IPS-15b (cell line): ENCODE results near the gene LGR6.

Experiments used
- H3K27me3 ChIP-seq: one replicate; pipeline ENCODE4 v1.6.1; 2013; ENCODE audit warnings: low read length; ENCODE audit not compliant: control insufficient read depth, insufficient read depth
- H3K36me3 ChIP-seq: one replicate; pipeline ENCODE4 v1.6.1; 2013; ENCODE audit warnings: low read length; ENCODE audit not compliant: control insufficient read depth, insufficient read depth
- H3K4me1 ChIP-seq: one replicate; pipeline ENCODE4 v1.6.1; 2013; ENCODE audit warnings: mild to moderate bottlenecking, low read length; ENCODE audit not compliant: control insufficient read depth, insufficient read depth
- H3K4me3 ChIP-seq: one replicate; pipeline ENCODE4 v1.5.1; 2013; ENCODE audit warnings: low read depth, low read length
- H3K9ac ChIP-seq: one replicate; pipeline ENCODE4 v1.6.1; 2013; ENCODE audit warnings: low read depth, mild to moderate bottlenecking, low read length
- H3K9me3 ChIP-seq: one replicate; pipeline ENCODE4 v1.6.1; 2013; ENCODE audit warnings: mild to moderate bottlenecking, low read length; ENCODE audit not compliant: control insufficient read depth, insufficient read depth

The LGR6 gene

DNA sequence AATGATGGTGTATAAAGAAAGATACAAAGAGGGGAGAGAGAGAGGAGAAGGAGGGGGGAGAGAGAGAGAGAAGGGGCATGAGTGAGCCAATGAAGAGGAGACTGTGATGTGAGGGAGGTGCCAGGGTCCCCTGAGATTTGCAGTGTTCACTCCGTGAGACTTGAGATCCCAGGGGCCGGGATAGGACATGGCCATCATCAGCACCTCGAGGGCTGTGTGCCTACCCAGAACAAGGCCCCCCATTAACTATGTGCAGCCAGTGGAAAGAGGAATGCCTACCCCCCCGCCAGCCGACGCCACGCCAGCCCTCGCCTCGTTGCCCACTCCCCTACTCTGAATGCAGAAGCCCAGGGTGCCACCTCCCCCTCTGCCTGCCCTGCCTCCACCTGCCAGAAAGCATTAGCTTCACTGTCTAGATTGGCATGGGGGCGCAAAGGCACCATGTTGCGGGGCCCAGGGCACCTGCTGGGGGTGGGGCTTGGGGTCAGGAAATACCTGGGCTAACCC lies 14.8 kb downstream of the LGR6 start:
- H3K27me3 ChIP-seq, result peaks cover 12% of the 10 kb centered on the region
- H3K4me3 ChIP-seq, result no peak overlapping the region
- H3K4me1 ChIP-seq, result no peaks in the 10 kb centered on the region
- no peak overlapping the region for H3K9ac ChIP-seq
- H3K9me3 ChIP-seq, result no peaks in the 10 kb centered on the region
- H3K36me3 ChIP-seq, result no peaks in the 10 kb centered on the region

DNA sequence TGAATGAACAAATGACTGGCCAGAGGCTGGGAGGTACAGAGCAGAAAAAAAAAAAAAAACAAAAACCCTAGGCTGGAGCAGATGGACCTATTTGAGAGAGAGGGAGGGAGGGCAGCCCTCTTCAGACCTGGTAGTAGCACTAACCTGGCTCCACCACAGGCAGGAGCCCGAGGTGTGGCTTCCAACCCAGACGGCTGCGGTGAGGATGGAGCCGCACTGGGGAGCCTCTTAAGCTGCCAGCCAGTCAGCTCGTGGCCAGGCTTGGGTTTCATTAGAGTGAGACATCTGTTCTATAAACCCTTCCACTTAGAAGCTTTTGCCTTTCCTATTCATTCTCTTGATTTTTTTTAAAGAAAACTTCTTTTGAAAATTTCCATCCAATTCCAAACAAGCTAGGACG lies 16.8 kb downstream of the LGR6 start:
- H3K9ac ChIP-seq, result no peak overlapping the region
- peaks cover 20% of the 10 kb centered on the region for H3K27me3 ChIP-seq
- H3K4me3 ChIP-seq, result no peak overlapping the region
- H3K36me3 ChIP-seq, result no peaks in the 10 kb centered on the region
- H3K4me1 ChIP-seq, result peaks cover 3% of the 10 kb centered on the region
- H3K9me3 ChIP-seq, result no peaks in the 10 kb centered on the region

DNA sequence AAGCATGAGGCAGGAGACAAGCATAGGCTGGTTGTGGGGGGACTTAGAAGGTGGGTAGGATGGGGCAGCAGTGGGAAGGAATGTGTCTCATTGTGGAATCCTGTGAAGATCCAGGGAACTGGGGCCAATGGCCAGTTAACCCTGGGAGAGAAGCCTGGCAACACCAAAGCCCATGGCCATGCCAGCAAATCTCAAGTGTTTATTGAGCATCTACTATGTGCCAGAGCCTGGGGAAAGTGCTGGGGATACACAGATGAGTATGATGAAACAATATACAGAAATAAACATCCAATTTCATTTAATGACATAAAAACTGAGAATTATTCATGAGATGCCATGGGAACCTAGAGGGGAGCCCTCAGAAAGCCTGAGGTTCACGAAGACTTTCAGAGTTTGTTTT lies 17.4 kb downstream of the LGR6 start:
- no peak overlapping the region for H3K4me3 ChIP-seq
- peaks cover 3% of the 10 kb centered on the region for H3K4me1 ChIP-seq
- H3K36me3 ChIP-seq, result no peaks in the 10 kb centered on the region
- H3K9ac ChIP-seq, result no peak overlapping the region
- peaks cover 26% of the 10 kb centered on the region for H3K27me3 ChIP-seq
- no peaks in the 10 kb centered on the region for H3K9me3 ChIP-seq

DNA sequence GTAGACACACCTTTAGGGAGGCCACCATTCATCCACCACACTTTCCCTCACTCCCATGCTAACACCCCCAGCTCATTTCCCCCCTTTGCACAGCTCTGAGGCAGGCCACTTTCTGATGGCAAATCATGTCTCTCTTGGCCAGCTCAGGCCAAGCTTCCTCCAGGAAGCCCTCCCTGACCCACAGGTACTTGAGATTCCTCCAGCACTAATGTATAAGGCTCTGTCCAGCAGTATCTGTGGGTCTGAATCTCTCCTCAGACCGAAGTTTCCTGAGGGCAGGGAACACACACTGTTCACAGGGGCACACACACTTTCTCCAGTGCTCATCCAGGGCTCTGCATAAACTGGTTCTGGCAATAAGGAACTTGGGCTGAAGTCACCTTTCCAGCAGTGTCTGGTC lies 19.2 kb downstream of the LGR6 start:
- Histone ChIP-seq H3K9me3 (no peaks in the 10 kb centered on the region), H3K27me3 (peaks cover 28% of the 10 kb centered on the region), H3K36me3 (no peaks in the 10 kb centered on the region), H3K4me1 (peaks cover 3% of the 10 kb centered on the region), H3K9ac (no peak overlapping the region), H3K4me3 (no peak overlapping the region)

DNA sequence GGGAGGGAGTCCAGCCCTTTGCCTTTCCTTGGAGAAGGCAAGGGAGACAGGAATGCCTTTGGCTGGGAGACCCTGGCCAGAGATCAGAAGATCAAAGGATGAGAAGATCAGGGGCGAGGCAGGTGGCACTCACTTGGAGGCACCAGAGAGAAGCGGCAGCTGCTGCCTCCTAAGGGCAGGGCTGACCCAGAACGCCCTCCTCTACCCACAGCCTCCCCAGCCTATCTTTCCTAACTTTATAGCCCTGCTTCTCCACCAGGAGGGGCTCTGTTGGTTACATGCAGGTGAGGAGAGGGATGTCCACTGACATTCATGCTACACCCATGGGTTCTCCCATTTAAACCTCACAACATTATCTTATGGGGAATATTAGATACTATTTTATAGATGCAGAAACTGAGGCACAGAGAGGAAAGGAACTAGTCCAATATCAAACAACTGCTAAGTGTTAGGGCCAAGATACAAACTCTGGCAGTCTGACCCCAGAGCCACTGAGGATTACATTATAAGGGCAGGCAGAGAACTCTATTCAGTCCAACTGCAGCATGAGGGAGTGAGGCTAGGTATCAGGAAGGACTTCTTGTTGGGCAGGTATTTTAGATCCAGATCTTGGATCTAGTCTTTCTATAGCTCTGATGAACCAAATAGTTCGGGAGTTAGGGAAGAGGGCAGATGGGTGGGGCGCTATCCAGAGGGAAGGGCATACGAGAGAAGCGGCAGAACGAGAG lies 19.9 kb downstream of the LGR6 start:
- peaks cover 3% of the 10 kb centered on the region for H3K4me1 ChIP-seq
- no peaks in the 10 kb centered on the region for H3K36me3 ChIP-seq
- H3K9ac ChIP-seq, result no peak overlapping the region
- H3K9me3 ChIP-seq, result no peaks in the 10 kb centered on the region
- H3K4me3 ChIP-seq, result peak overlapping the region; percentile 63
- peaks cover 29% of the 10 kb centered on the region for H3K27me3 ChIP-seq

DNA sequence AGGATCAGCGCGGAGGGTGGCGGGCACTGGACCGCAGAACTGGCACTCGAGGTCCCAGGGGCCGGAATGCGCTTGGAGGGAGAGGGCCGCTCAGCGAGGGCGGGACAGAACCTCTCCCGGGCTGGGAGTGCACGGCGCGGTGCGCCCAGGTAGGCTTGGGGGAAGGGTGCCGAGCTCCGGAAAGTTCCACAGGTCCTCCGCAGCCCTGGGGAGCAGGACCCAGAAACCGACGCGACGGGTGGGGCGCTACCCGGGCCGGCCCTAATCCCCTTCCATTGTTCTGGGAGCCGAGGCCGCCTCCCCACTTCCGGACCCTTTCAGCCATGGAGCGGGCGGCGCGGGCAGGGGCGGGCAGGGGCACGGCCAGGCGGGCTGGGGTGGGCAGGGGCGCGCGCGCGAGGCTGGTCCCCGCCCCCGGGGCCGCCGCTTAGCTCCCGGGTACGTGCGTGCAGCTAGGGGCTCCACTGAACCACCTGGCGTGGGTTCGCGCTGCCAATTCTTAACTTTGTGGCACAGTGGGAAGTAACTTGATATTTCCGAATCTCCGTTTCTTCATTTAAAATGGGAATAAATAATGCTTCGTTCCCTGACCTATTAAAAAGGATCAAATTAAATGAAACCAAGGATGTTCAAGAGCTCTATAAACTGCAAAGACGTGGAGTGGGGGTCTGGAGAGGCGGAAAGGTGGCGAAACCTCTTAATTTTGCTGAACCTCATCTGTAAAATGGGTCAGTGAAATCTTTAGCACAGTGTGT lies 20.7 kb downstream of the LGR6 start:
- peaks cover 31% of the 10 kb centered on the region for H3K27me3 ChIP-seq

DNA sequence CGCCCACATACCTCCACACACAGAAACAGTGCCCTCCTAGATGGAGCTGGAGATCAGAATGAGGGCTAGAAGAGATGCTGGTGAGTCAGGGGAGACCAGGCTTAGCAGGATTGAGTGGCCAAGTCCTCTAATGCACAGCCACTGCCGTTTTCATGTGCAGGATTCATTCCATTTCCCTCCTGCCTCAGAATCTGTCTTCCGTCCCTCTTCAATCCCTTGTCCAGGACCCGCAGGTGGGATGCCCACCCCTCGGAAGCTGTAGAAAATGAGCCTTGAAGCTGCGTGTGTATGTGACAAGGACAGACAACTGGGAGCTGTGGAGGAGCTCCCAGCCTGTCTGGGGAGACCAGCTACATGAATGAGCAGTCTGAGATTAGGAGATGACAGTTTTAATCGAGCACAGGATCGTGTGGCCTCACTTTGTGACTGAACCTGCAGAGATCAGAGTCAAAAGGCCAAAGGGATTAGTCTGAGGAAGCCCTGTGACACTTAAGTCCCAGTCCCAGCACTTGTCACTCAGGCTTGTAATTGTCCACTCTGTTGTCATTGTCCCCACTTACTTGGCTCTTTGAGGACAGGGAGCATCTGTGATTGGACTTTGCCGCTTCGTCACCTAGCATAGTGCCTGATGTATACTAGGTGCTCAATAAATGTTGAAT lies 22.0 kb downstream of the LGR6 start:
- Histone ChIP-seq H3K4me1 (peaks cover 3% of the 10 kb centered on the region), H3K9ac (no peak overlapping the region), H3K4me3 (no peak overlapping the region), H3K9me3 (no peaks in the 10 kb centered on the region), H3K27me3 (peaks cover 31% of the 10 kb centered on the region), H3K36me3 (no peaks in the 10 kb centered on the region)

More for the DNA sequence above, 20.7 kb downstream of the LGR6 start:
- Histone ChIP-seq H3K4me1 (peaks cover 3% of the 10 kb centered on the region), H3K36me3 (no peaks in the 10 kb centered on the region), H3K4me3 (peak overlapping the region; percentile 63), H3K9ac (no peak overlapping the region), H3K9me3 (no peaks in the 10 kb centered on the region)

DNA sequence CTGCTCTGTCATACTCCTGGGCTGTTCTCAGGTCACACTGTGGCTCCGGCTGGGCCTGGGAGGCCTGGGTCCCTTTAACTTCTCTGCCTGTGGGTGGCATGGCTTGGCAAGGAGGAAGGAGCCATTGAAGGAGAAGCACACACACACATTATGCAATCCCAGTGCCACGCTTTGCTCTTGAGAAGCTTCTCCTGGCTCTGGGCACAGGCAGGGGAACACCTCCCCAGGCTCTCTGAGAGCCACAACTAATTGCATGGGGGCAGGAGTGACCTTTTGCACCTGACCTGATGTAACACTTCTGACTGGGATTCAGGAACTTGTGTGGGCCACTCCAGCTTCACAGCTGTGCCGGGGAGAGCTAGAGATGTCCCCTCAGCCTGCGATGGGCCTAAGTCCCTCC lies 23.1 kb downstream of the LGR6 start:
- no peak overlapping the region for H3K9ac ChIP-seq
- H3K9me3 ChIP-seq, result no peaks in the 10 kb centered on the region
- H3K36me3 ChIP-seq, result no peaks in the 10 kb centered on the region
- no peak overlapping the region for H3K4me3 ChIP-seq
- H3K4me1 ChIP-seq, result peaks cover 3% of the 10 kb centered on the region
- peaks cover 31% of the 10 kb centered on the region for H3K27me3 ChIP-seq

DNA sequence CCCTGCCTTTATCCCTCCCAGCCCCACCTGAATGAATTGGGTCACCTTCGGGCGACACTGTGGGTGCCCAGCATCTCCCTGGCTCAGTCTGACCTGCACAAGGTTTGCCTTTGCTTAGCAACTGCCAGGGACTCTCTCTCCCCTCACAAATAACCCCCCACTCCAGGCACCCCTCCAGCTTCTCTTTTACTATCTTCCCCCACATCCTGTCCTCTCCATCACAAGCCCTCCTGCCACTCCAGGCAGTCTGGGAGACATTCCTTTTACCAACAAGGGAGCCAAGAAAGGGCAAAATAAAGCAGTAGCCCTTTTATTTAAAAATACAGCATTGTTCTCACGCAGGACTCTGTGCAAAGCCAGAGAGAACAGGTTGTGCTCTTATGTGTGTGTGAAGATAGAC lies 23.9 kb downstream of the LGR6 start:
- Histone ChIP-seq H3K9ac (no peak overlapping the region), H3K9me3 (no peaks in the 10 kb centered on the region), H3K4me1 (peaks cover 7% of the 10 kb centered on the region), H3K27me3 (peaks cover 23% of the 10 kb centered on the region), H3K36me3 (no peaks in the 10 kb centered on the region), H3K4me3 (no peak overlapping the region)

DNA sequence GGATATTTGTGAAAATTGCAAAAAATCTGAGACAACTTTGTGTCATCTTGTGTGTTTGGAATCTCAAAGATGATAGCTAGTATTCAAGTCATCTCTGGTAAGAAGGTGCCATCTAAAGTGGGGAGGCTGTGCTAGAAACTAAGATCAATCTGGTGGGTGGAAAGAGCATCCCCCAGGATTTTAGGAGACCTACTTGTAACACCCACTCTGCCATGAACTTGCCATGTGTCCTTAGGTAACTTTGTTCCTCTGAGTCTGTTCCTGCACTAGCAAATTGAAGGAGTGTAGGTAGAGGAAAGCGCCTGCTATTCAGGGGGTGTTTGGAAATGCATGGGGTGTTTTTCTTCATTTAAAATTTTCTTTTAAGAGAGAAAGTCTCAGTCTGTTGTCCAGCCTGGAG lies 24.4 kb downstream of the LGR6 start:
- Histone ChIP-seq H3K4me3 (no peak overlapping the region), H3K27me3 (peaks cover 19% of the 10 kb centered on the region), H3K9me3 (no peaks in the 10 kb centered on the region), H3K9ac (no peak overlapping the region), H3K36me3 (no peaks in the 10 kb centered on the region), H3K4me1 (peaks cover 7% of the 10 kb centered on the region)

DNA sequence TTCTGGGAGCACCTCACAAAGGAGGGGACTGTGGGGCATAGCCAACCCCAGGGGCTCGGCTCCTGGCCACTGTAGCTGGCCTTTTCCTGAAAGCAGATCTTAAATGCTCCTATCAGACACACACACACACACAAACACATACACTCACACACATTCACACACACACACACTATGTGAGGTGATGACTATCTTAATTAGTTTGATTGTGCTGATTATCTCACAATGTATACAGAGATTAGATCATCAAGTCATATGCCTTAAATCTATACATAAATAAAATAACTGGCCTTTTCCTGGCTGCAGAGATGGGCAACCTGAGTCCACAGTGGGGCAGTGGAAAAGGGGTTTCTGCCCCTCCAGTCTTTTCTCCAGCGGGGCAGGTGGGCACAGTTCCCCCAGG lies 27.1 kb downstream of the LGR6 start:
- H3K36me3 ChIP-seq, result no peaks in the 10 kb centered on the region
- no peak overlapping the region for H3K9ac ChIP-seq
- H3K9me3 ChIP-seq, result no peaks in the 10 kb centered on the region
- peaks cover 8% of the 10 kb centered on the region for H3K27me3 ChIP-seq
- H3K4me3 ChIP-seq, result no peak overlapping the region
- H3K4me1 ChIP-seq, result peaks cover 4% of the 10 kb centered on the region
